Left kidney (tissue), 2 donors: ENCODE measurements around the gene C2CD4C. TPM values are rescaled to one million over a fixed set of nuclear protein-coding genes. Genes with fewer than 3 reads are reported as not detected.
"Not testable (repeated sequence)": the region's sequence is repeated elsewhere in the genome, so short reads cannot be mapped to it uniquely, and the experiment has no call there.

Experiments used
- DNase-seq: peaks from one replicate; pipeline ENCODE4 v3.0.0-alpha.2; 2013
- polyA plus RNA-seq: library from polyadenylated mRNA; unstranded; fragments of 120-200 nt; gene quantifications from one replicate; pipeline ENCODE4 v1.2.1, GENCODE V29; 2013; ENCODE audit not compliant: insufficient read length

Gene C2CD4C
- polyA plus RNA-seq, 1 donor, result 1.5 TPM

- DNase-seq, result no peak
Observed at GRCh38 chr19:400976-401865, 7.7 kb downstream of the C2CD4C start.

- no peak for DNase-seq
Observed at GRCh38 chr19:399370-399769, 9.6 kb downstream of the C2CD4C start.

- DNase-seq, result no peak
Observed at GRCh38 chr19:398719-399118, 10.2 kb downstream of the C2CD4C start.

- DNase-seq, result no peak
Observed at GRCh38 chr19:397941-398706, 10.8 kb downstream of the C2CD4C start.

GRCh38 chr19:397321-397720 lies 11.6 kb downstream of the C2CD4C start:
- no peak for DNase-seq

GRCh38 chr19:395467-395866 lies 13.5 kb downstream of the C2CD4C start:
- no peak for DNase-seq

- not testable (repeated sequence) for DNase-seq
Observed at GRCh38 chr19:394857-395256, 14.1 kb downstream of the C2CD4C start.

- DNase-seq, result not testable (repeated sequence)
Observed at GRCh38 chr19:393560-393959, 15.4 kb downstream of the C2CD4C start.

- DNase-seq, result no peak
Observed at GRCh38 chr19:392375-392970, 16.5 kb downstream of the C2CD4C start.

GRCh38 chr19:391726-392374 lies 17.1 kb downstream of the C2CD4C start:
- no peak for DNase-seq

- no peak for DNase-seq
Observed at GRCh38 chr19:391207-391557, 17.8 kb downstream of the C2CD4C start.

GRCh38 chr19:390386-391206 lies 18.4 kb downstream of the C2CD4C start:
- DNase-seq, result no peak

GRCh38 chr19:389935-390289 lies 19.0 kb downstream of the C2CD4C start:
- no peak for DNase-seq

- DNase-seq, result no peak
Observed at GRCh38 chr19:389255-389934, 19.6 kb downstream of the C2CD4C start.

GRCh38 chr19:388691-389090 lies 20.3 kb downstream of the C2CD4C start:
- DNase-seq, result no peak

- no peak for DNase-seq
Observed at GRCh38 chr19:387777-388176, 21.2 kb downstream of the C2CD4C start.

GRCh38 chr19:386632-387301 lies 22.2 kb downstream of the C2CD4C start:
- not testable (repeated sequence) for DNase-seq

GRCh38 chr19:386189-386588 lies 22.8 kb downstream of the C2CD4C start:
- not testable (repeated sequence) for DNase-seq

- no peak for DNase-seq
Observed at GRCh38 chr19:384799-385169, 24.2 kb downstream of the C2CD4C start.
